IMR-90 (cell line): ENCODE data around the gene RNF213. TPM values are rescaled to one million over a fixed set of nuclear protein-coding genes. Genes with fewer than 3 reads are reported as not detected.

Source experiments
- ATAC-seq: fragments of 200-7000 bp; cut with Tn5 transposase; 2 replicates; pipeline ENCODE4 v1.9.1; 2020; ENCODE audit warnings: low read depth, mild to moderate bottlenecking, moderate library complexity
- BruUV-seq: library from RNA; stranded (reverse); fragments of 400-500 nt; replicated peaks from 2 replicates; lab custom pipeline; 2021; lab: Mats Ljungman, UMichigan
- CTCF ChIA-PET: fragments of 300-600 bp; formaldehyde crosslinking; extraction: SDS; loops from one replicate; lab custom pipeline; 2021; ENCODE audit warnings: antibody characterized with exemption; lab: Yijun Ruan, JAX
- POLR2A ChIA-PET: fragments of 300-600 bp; sonication (Branson Sonifier 250); formaldehyde crosslinking; loops from one replicate; lab custom pipeline; 2022; ENCODE audit warnings: antibody characterized with exemption; ENCODE audit not compliant: unreplicated experiment; lab: Charles Lee
- DNase-seq: peaks from one replicate; pipeline ENCODE4 v3.0.0; 2013
- H2AFZ ChIP-seq: replicated peaks from 2 replicates; pipeline ENCODE3; 2013; ENCODE audit warnings: low read length, mild to moderate bottlenecking; ENCODE audit not compliant: poor library complexity
- H2AK5ac ChIP-seq: 2 replicates; pipeline ENCODE4 v1.6.1; 2013; ENCODE audit warnings: low read depth, low read length, inconsistent platforms
- H2AK9ac ChIP-seq: replicated peaks from 2 replicates; pipeline ENCODE3; 2013; ENCODE audit warnings: mild to moderate bottlenecking, low read depth, low read length, moderate library complexity; ENCODE audit not compliant: poor library complexity
- H2BK120ac ChIP-seq: 2 replicates; pipeline ENCODE4 v1.6.1; 2013; ENCODE audit warnings: low read depth, low read length, inconsistent platforms
- H2BK15ac ChIP-seq: 3 replicates; pipeline ENCODE4 v1.6.1; 2013; ENCODE audit warnings: low read depth, low read length, inconsistent platforms
- H2BK20ac ChIP-seq: 2 replicates; pipeline ENCODE4 v1.6.1; 2013; ENCODE audit warnings: low read depth, mild to moderate bottlenecking, inconsistent platforms, low read length, moderate library complexity
- H2BK5ac ChIP-seq: 2 replicates; pipeline ENCODE4 v1.6.1; 2013; ENCODE audit warnings: mild to moderate bottlenecking, low read depth, low read length, inconsistent platforms; ENCODE audit not compliant: poor library complexity, severe bottlenecking
- H3K14ac ChIP-seq: replicated peaks from 2 replicates; pipeline ENCODE4 v1.6.1; 2013; ENCODE audit warnings: low read depth, low read length, inconsistent platforms
- H3K18ac ChIP-seq: 2 replicates; pipeline ENCODE4 v1.6.1; 2013; ENCODE audit warnings: low read depth, low read length, control low read depth
- H3K23ac ChIP-seq: 2 replicates; pipeline ENCODE4 v1.6.1; 2013; ENCODE audit warnings: low read depth, low read length, inconsistent platforms
- H3K27ac ChIP-seq: 2 replicates; pipeline ENCODE4 v1.5.1; 2013; ENCODE audit warnings: mild to moderate bottlenecking, control low read depth, low read length; ENCODE audit not compliant: insufficient read depth
- H3K27me3 ChIP-seq: 2 replicates; pipeline ENCODE4 v1.6.1; 2013; ENCODE audit warnings: low read length; ENCODE audit not compliant: control insufficient read depth, insufficient read depth
- H3K36me3 ChIP-seq: 2 replicates; pipeline ENCODE4 v1.6.1; 2013; ENCODE audit warnings: low read length, mixed read lengths; ENCODE audit not compliant: control insufficient read depth, insufficient read depth
- H3K4ac ChIP-seq: 2 replicates; pipeline ENCODE4 v1.6.1; 2013; ENCODE audit warnings: low read depth, low read length, inconsistent platforms
- H3K4me1 ChIP-seq: 2 replicates; pipeline ENCODE4 v1.6.1; 2013; ENCODE audit warnings: low read length, mixed read lengths; ENCODE audit not compliant: control insufficient read depth, insufficient read depth
- H3K4me2 ChIP-seq: 2 replicates; pipeline ENCODE4 v1.6.1; 2013; ENCODE audit warnings: low read depth, mild to moderate bottlenecking, control low read depth, low read length, moderate library complexity
- H3K4me3 ChIP-seq: 2 replicates; pipeline ENCODE4 v1.5.1; 2013; ENCODE audit warnings: low read depth, mild to moderate bottlenecking, control low read depth, low read length, moderate library complexity; ENCODE audit not compliant: insufficient read depth
- H3K56ac ChIP-seq: 2 replicates; pipeline ENCODE4 v1.6.1; 2013; ENCODE audit warnings: low read length, inconsistent platforms; ENCODE audit not compliant: insufficient read depth; ENCODE audit errors: extremely low read depth
- H3K79me1 ChIP-seq, 2 experiments: 2 replicates each; pipeline ENCODE4 v1.6.1; 2013; ENCODE audit warnings: low read length in 2 of 2, inconsistent platforms in 1 of 2, low read depth in 1 of 2
- H3K9ac ChIP-seq: 2 replicates; pipeline ENCODE4 v1.6.1; 2013; ENCODE audit warnings: low read depth, low read length, control low read depth
- H3K9me1 ChIP-seq: 2 replicates; pipeline ENCODE4 v1.6.1; 2013; ENCODE audit warnings: low read length, inconsistent platforms; ENCODE audit not compliant: insufficient read depth
- H3K9me3 ChIP-seq: 2 replicates; pipeline ENCODE4 v1.6.1; 2013; ENCODE audit warnings: low read length; ENCODE audit not compliant: control insufficient read depth, insufficient read depth
- H4K20me1 ChIP-seq: 2 replicates; pipeline ENCODE4 v1.6.1; 2013; ENCODE audit warnings: low read length, inconsistent platforms; ENCODE audit not compliant: insufficient read depth
- H4K5ac ChIP-seq: 2 replicates; pipeline ENCODE4 v1.6.1; 2013; ENCODE audit warnings: mild to moderate bottlenecking, low read depth, low read length, control low read depth
- H4K8ac ChIP-seq, 2 experiments: 2 replicates each; pipeline ENCODE4 v1.6.1; 2013; ENCODE audit warnings: low read depth in 2 of 2, low read length in 2 of 2, control low read depth in 1 of 2, inconsistent platforms in 1 of 2
- H4K91ac ChIP-seq: 2 replicates; pipeline ENCODE4 v1.6.1; 2013; ENCODE audit warnings: low read depth, low read length, inconsistent platforms; ENCODE audit not compliant: insufficient read depth
- BHLHE40 ChIP-seq: fragments of 150-350 bp; IDR thresholded peaks from 2 replicates; pipeline ENCODE4 v1.6.1; 2016; ENCODE audit warnings: mild to moderate bottlenecking, low read depth, low read length
- CEBPB ChIP-seq: IDR thresholded peaks from 2 replicates; pipeline ENCODE4 v1.6.1; 2012; ENCODE audit warnings: low read depth, low read length, improper control_type of control experiment
- CHD1 ChIP-seq: IDR thresholded peaks from 2 replicates; pipeline ENCODE4 v1.6.1; 2012; ENCODE audit warnings: low read depth, low read length, improper control_type of control experiment
- CTCF ChIP-seq: conservative IDR thresholded peaks from 2 replicates; pipeline ENCODE4 v1.5.1; 2012; ENCODE audit warnings: mild to moderate bottlenecking, low read depth, low read length, improper control_type of control experiment
- ELK1 ChIP-seq: fragments of 150-350 bp; IDR thresholded peaks from 2 replicates; pipeline ENCODE4 v1.6.1; 2016; ENCODE audit warnings: low read depth, mild to moderate bottlenecking, low read length, moderate library complexity, borderline replicate concordance
- FOS ChIP-seq: fragments of 150-350 bp; IDR thresholded peaks from 2 replicates; pipeline ENCODE4 v1.6.1; 2016; ENCODE audit warnings: low read depth, low read length
- MAFK ChIP-seq: IDR thresholded peaks from 2 replicates; pipeline ENCODE4 v1.6.1; 2012; ENCODE audit warnings: low read depth, low read length, improper control_type of control experiment
- MAZ ChIP-seq: IDR thresholded peaks from 2 replicates; pipeline ENCODE4 v1.6.1; 2012; ENCODE audit warnings: low read depth, mild to moderate bottlenecking, low read length, improper control_type of control experiment, moderate library complexity, borderline replicate concordance
- MXI1 ChIP-seq: IDR thresholded peaks from 2 replicates; pipeline ENCODE4 v1.6.1; 2012; ENCODE audit warnings: low read depth, mild to moderate bottlenecking, low read length, moderate library complexity, borderline replicate concordance
- NFE2L2 ChIP-seq: fragments of 150-350 bp; IDR thresholded peaks from 2 replicates; pipeline ENCODE4 v1.6.1; 2016; ENCODE audit warnings: low read depth, mild to moderate bottlenecking, low read length
- POLR2A ChIP-seq: IDR thresholded peaks from 2 replicates; pipeline ENCODE4 v1.6.1; 2012; ENCODE audit warnings: mild to moderate bottlenecking, low read depth, low read length
- RAD21 ChIP-seq: IDR thresholded peaks from 2 replicates; pipeline ENCODE4 v1.6.1; 2012; ENCODE audit warnings: low read length, improper control_type of control experiment
- RCOR1 ChIP-seq: IDR thresholded peaks from 2 replicates; pipeline ENCODE4 v1.6.1; 2012; ENCODE audit warnings: mild to moderate bottlenecking, low read length, improper control_type of control experiment; ENCODE audit not compliant: insufficient replicate concordance
- RFX5 ChIP-seq: IDR thresholded peaks from 2 replicates; pipeline ENCODE4 v1.8.0; 2012; ENCODE audit warnings: low read depth, mild to moderate bottlenecking, low read length, moderate library complexity
- SMC3 ChIP-seq: fragments of 150-350 bp; IDR thresholded peaks from 2 replicates; pipeline ENCODE4 v1.6.1; 2016; ENCODE audit warnings: low read depth, mild to moderate bottlenecking, antibody characterized with exemption, low read length, moderate library complexity
- USF2 ChIP-seq: fragments of 150-350 bp; IDR thresholded peaks from 2 replicates; pipeline ENCODE4 v1.6.1; 2017; ENCODE audit warnings: mild to moderate bottlenecking, antibody characterized with exemption, low read length, low read depth
- WGBS, 2 experiments: methylation state at CpG; one replicate each; pipeline versions ENCODE4 v1.1.5 to v1.1.7; 2013; ENCODE audit warnings: missing lambda C conversion rate in 2 of 2; ENCODE audit not compliant: insufficient read length in 1 of 2; ENCODE audit errors: extremely low coverage in 2 of 2; 5-methylcytosine and 5-hydroxymethylcytosine counted together
- dilution Hi-C: fragments of 300-500 bp; cut with HindIII; formaldehyde crosslinking; loops from one replicate; pipeline ENCODE4 v1.14.3; 2018; ENCODE audit warnings: low sequenced_read_pairs; ENCODE audit not compliant: unreplicated experiment
- in situ Hi-C: fragments of 300-500 bp; cut with MboI; formaldehyde crosslinking; loops from 3 replicates; pipeline ENCODE4 v1.14.3; 2019; ENCODE audit warnings: low sequenced_read_pairs, inconsistent platforms, mixed read lengths
- intact Hi-C: fragments of 100-400 bp; cut with micrococcal nuclease; formaldehyde crosslinking; loops from 2 replicates; pipeline ENCODE4 v1.10.0; 2022
- polyA plus RNA-seq, 3 experiments: library from polyadenylated mRNA; depleted of rRNA; stranded (reverse); fragments of >200 nt; gene quantifications; 2 replicates each; pipeline ENCODE4 v1.2.3, GENCODE V29; 2012; ENCODE audit warnings: low replicate concordance in 1 of 3
- total RNA-seq: library from RNA; depleted of rRNA; stranded (reverse); fragments of >200 nt; gene quantifications from 2 replicates; pipeline ENCODE4 v1.2.3, GENCODE V29; 2012

The RNF213 gene
- total and polyA plus RNA-seq, 2 of the 4 experiments (the other 2 are of a cell fraction) = 23.4 to 36.0 TPM

GRCh38 chr17:80294210-80294609 is 33.6 kb downstream of the RNF213 start:
- in situ Hi-C loops = no loop called here
- no peak for TF ChIP-seq MAFK
- no peak for TF ChIP-seq SMC3
- TF ChIP-seq POLR2A = no peak
- TF ChIP-seq RFX5 = no peak
- TF ChIP-seq RAD21 = no peak
- no peak for TF ChIP-seq BHLHE40
- no peak for TF ChIP-seq NFE2L2
- no peak for TF ChIP-seq MXI1
- TF ChIP-seq CHD1 = no peak
- TF ChIP-seq CEBPB = no peak
- TF ChIP-seq ELK1 = no peak
- TF ChIP-seq FOS = no peak
- no peak for TF ChIP-seq RCOR1
- TF ChIP-seq CTCF = no peak
- no peak for TF ChIP-seq MAZ
- TF ChIP-seq USF2 = no peak
- Histone ChIP-seq H3K56ac (no peak overlapping the region), H4K20me1 (no peaks in the 10 kb centered on the region; the same call in 1 of the 2 replicates), H3K4me2 (no peak overlapping the region), H4K8ac (no peak overlapping the region), H3K9me3 (no peaks in the 10 kb centered on the region), H3K14ac (no peak overlapping the region), H3K27me3 (no peaks in the 10 kb centered on the region), H2BK15ac (no peak overlapping the region), H3K4ac (no peak overlapping the region), H4K5ac (no peak overlapping the region), H3K18ac (no peak overlapping the region), H3K27ac (no peak overlapping the region), H3K9me1 (peaks cover 5% of the 10 kb centered on the region), H2AFZ (no peak overlapping the region), H3K4me3 (no peak overlapping the region), H4K91ac (no peak overlapping the region), H3K23ac (no peak overlapping the region), H3K79me1 (peaks cover 8 to 12% of the 10 kb centered on the region in 2 experiments; a peak in 2 of 4 replicates), H2BK20ac (no peak overlapping the region), H2AK9ac (no peak overlapping the region), H2BK120ac (no peak overlapping the region), H2BK5ac (no peak overlapping the region), H2AK5ac (no peak overlapping the region), H3K36me3 (peaks cover 80% of the 10 kb centered on the region), H3K9ac (no peak overlapping the region), H3K4me1 (no peaks in the 10 kb centered on the region)
- no peak for DNase-seq
- POLR2A ChIA-PET = no interaction called here
- intact Hi-C loops = no loop called here
- no TSS peak for BruUV-seq
- no CpG with 5 or more reads among the region's 7 CpGs for WGBS, 2 experiments
- CTCF ChIA-PET = interaction anchor here (0.6 kb wide), 1 partner anchor 14 kb away, joined by 3 read pairs; no protein-coding TSS in a partner anchor
- dilution Hi-C loops = no loop called here
- ATAC-seq = no peak
